NT2/D1 (cell line): ENCODE measurements around the gene IL18R1.

ENCODE experiments used
- SUZ12 ChIP-seq: IDR thresholded peaks from 2 replicates; pipeline ENCODE4 v1.6.1; 2011; ENCODE audit not compliant: insufficient read length, insufficient read depth; ENCODE audit errors: extremely low read depth
- YY1 ChIP-seq: IDR thresholded peaks from 2 replicates; pipeline ENCODE4 v1.6.1; 2011; ENCODE audit not compliant: insufficient read length, insufficient read depth

GRCh38 chr2:102435741-102436140 lies 80.1 kb downstream of the IL18R1 start:
- TF ChIP-seq YY1 (no peak), SUZ12 (no peak)
